Osteocyte (in vitro differentiated cells): ENCODE data around the gene PTTG1IP. TPM values are rescaled to one million over a fixed set of nuclear protein-coding genes. Genes with fewer than 3 reads are reported as not detected.

ENCODE experiments used
- DNase-seq: peaks from one replicate; pipeline ENCODE4 v3.0.0; 2021; ENCODE audit warnings: mixed read lengths; ENCODE audit not compliant: unreplicated experiment; ENCODE audit errors: extremely low spot score
- H3K27ac Mint-ChIP-seq: one replicate; pipeline ENCODE4 v1.8.0; 2021; ENCODE audit warnings: mild to moderate bottlenecking, mixed read lengths; ENCODE audit not compliant: unreplicated experiment
- H3K27me3 Mint-ChIP-seq: one replicate; pipeline ENCODE4 v1.8.0; 2021; ENCODE audit warnings: mixed read lengths; ENCODE audit not compliant: unreplicated experiment
- H3K36me3 Mint-ChIP-seq: one replicate; pipeline ENCODE4 v1.8.0; 2021; ENCODE audit warnings: mixed read lengths; ENCODE audit not compliant: unreplicated experiment
- H3K4me1 Mint-ChIP-seq: one replicate; pipeline ENCODE4 v1.8.0; 2021; ENCODE audit warnings: mixed read lengths; ENCODE audit not compliant: unreplicated experiment
- H3K4me3 Mint-ChIP-seq: one replicate; pipeline ENCODE4 v1.8.0; 2021; ENCODE audit warnings: mild to moderate bottlenecking, moderate library complexity, mixed read lengths; ENCODE audit not compliant: unreplicated experiment
- H3K9me3 Mint-ChIP-seq: one replicate; pipeline ENCODE4 v1.8.0; 2021; ENCODE audit warnings: mixed read lengths; ENCODE audit not compliant: unreplicated experiment
- total RNA-seq: library from RNA; stranded (reverse); gene quantifications from 2 replicates; pipeline ENCODE4 v1.2.1, GENCODE V29; 2021
- TF ChIP-seq, protein P1 (sequence below): fragments of 200-600 bp; sonication (generic); IDR thresholded peaks from 2 replicates; pipeline ENCODE4 v1.5.0; 2021; ENCODE audit warnings: antibody characterized with exemption, mild to moderate bottlenecking, moderate library complexity

PTTG1IP gene
- total RNA-seq, 1 donor from 2014 or later: 318 TPM

DNA sequence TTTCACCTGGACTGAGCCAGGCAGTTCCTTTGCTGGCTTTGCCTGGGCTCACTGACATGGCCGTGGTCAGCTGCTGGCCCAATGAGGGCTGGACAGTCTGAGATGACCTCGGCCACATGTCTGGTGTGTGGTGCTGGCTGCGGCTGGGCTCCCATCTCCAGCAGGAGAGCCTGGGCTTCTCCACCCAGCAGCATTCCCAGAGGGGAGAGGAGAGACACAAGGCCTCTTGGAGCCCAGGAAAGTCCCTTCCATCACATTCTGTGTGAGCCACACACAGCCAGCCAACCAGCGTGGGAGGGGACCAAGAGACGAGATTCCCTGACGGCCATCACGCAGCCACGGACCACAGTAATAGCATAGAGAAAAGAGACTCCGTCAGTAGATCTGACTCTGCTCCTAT, 34.5 kb downstream of the PTTG1IP start:
- peaks cover 12% of the 10 kb centered on the region for H3K4me1 Mint-ChIP-seq
- H3K27ac Mint-ChIP-seq: no peak overlapping the region
- H3K4me3 Mint-ChIP-seq: no peak overlapping the region

DNA sequence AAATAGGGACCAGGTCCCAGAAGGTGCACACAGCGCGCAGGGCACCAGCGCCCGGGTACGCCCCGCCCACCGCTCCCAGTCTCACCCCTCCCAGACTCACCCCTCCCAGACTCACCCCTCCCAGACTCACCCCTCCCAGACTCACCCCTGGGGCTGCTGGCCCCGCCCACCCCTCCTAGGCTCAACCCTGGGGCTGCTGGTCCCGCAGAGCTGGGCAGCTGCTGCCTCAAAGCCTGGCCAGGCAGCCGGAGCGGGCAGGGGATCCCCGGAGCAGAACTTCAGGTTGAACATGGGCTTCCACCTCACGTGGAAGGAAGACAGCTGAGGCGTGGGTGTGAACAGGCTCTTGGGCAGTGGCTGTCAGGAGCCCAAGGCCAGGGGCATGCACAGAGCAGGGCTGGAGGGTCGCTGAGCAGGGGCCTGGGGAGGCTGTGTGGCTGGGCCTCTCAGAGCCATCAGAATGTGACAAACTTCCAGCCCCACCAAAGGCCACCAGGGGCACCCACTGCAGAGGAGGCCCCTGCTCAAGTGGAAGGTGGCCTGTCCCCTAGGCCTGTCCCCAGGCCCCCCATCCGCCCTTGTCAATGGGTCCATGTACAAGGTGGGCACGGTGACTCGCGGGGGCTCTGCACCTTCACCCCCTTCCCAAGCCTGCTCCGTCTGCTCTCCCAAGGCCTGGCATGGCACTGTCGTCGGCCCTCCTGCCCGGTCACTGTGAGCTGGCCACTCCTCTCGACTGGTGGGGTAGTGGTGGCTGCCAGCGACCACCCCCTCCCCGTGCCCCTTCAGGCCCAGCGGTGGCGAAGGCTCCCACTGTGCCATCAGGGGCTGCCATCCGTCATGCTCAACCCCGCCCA, 35.2 kb downstream of the PTTG1IP start:
- H3K4me3 Mint-ChIP-seq: no peak overlapping the region
- H3K27me3 Mint-ChIP-seq: peaks cover 8% of the 10 kb centered on the region
- no peaks in the 10 kb centered on the region for H3K36me3 Mint-ChIP-seq
- no peak for DNase-seq
- H3K27ac Mint-ChIP-seq: no peak overlapping the region
- H3K4me1 Mint-ChIP-seq: peaks cover 12% of the 10 kb centered on the region
- TF ChIP-seq, protein P1, sequence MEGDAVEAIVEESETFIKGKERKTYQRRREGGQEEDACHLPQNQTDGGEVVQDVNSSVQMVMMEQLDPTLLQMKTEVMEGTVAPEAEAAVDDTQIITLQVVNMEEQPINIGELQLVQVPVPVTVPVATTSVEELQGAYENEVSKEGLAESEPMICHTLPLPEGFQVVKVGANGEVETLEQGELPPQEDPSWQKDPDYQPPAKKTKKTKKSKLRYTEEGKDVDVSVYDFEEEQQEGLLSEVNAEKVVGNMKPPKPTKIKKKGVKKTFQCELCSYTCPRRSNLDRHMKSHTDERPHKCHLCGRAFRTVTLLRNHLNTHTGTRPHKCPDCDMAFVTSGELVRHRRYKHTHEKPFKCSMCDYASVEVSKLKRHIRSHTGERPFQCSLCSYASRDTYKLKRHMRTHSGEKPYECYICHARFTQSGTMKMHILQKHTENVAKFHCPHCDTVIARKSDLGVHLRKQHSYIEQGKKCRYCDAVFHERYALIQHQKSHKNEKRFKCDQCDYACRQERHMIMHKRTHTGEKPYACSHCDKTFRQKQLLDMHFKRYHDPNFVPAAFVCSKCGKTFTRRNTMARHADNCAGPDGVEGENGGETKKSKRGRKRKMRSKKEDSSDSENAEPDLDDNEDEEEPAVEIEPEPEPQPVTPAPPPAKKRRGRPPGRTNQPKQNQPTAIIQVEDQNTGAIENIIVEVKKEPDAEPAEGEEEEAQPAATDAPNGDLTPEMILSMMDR: no peak
- H3K9me3 Mint-ChIP-seq: no peaks in the 10 kb centered on the region

More for the DNA sequence above, 34.5 kb downstream of the PTTG1IP start:
- Mint-ChIP-seq H3K9me3 (no peaks in the 10 kb centered on the region), H3K36me3 (no peaks in the 10 kb centered on the region), H3K27me3 (peaks cover 8% of the 10 kb centered on the region)
- no peak for DNase-seq
- TF ChIP-seq, protein P1: no peak

DNA sequence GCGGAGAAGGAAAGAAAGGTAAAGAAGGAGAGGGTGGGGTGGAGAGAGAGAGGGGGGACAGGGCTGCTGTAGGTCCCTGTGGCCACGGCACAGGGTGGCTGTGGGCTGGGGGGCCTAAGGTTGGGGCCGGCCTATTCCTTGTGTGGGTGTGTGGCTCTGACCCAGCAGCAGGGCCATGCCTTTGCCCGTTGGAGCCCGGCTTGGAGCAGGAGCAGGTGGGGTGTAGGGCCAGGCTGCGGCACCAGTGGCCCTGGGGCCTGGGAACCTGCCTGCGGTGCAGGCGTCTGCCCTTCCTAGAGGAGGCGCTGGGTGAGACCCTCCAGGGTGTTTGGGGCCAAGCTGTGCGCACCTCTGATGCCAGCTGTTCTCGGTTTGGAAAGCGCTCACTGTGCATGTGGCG, 36.0 kb downstream of the PTTG1IP start:
- peaks cover 8% of the 10 kb centered on the region for H3K27me3 Mint-ChIP-seq
- TF ChIP-seq, protein P1: no peak

DNA sequence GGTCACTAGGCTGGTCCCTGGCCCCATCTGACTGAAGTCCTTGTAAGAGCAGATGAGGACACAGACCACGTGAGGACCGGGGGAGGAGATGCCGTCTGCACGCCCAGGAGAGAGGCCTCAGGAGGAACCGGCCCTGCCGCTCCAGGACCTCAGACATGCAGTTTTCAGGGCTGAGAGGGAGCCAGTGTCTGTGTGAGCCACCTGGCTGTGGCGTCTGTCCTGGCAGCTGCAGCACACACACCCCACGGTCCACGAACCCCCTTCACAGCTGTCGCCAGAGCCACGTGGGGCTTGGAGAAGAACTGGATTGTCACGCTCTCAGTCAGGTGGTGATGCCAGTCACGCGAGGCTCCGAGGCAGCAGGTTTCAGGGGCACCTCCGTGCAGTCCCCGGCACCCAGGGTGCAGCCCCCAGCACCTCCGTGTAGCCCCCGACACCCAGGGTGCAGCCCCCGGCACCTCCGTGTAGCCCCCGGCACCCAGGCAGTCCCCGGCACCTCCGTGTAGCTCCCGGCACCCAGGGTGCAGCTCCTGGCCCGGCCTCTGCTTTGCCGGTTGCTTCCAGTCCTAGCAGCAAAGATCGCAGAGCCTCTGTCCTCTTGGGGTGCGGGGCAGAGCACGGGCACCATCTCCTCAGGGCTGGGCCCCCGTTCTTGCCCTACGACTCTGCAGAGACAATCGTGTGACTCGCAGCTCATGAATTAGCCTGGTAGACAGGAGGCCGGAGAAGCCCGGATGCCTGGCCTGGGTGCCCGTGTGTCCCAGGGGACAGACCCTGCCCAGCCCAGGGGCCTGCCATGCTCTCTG, 36.6 kb downstream of the PTTG1IP start:
- Mint-ChIP-seq H3K4me1 (peaks cover 12% of the 10 kb centered on the region), H3K27ac (no peak overlapping the region), H3K4me3 (no peak overlapping the region), H3K36me3 (no peaks in the 10 kb centered on the region), H3K9me3 (no peaks in the 10 kb centered on the region), H3K27me3 (peaks cover 4% of the 10 kb centered on the region)
- TF ChIP-seq, protein P1: no peak
- DNase-seq: no peak

More for the DNA sequence above, 36.0 kb downstream of the PTTG1IP start:
- Mint-ChIP-seq H3K4me1 (peaks cover 12% of the 10 kb centered on the region), H3K27ac (no peak overlapping the region), H3K9me3 (no peaks in the 10 kb centered on the region), H3K4me3 (no peak overlapping the region), H3K36me3 (no peaks in the 10 kb centered on the region)
- no peak for DNase-seq

DNA sequence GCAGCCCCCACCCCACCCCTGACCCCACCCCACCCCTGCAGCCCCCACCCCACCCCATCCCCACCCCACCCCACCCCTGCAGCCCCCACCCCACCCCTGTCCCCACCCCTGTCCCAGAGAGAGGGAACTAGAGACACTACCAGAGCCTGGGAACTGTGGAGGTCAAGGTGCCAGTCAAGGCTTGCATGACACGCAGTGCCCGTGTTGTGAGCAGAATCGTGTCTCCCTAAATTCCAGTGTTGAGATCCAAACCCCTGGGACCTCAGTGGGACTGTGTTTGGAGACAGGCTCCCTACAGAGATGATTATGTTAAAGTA, 37.2 kb downstream of the PTTG1IP start:
- Mint-ChIP-seq H3K27ac (no peak overlapping the region), H3K4me3 (no peak overlapping the region), H3K4me1 (peaks cover 12% of the 10 kb centered on the region), H3K9me3 (no peaks in the 10 kb centered on the region), H3K27me3 (peaks cover 2% of the 10 kb centered on the region), H3K36me3 (no peaks in the 10 kb centered on the region)
- TF ChIP-seq, protein P1: no peak
- no peak for DNase-seq
